Measurements from ENCODE around the gene SLC13A4.

- TF ChIP-seq CTCF (conservative IDR thresholded peaks at IDR 0.05; ENCODE audit: low read length) (no peak), EZH2phosphoT487 (IDR thresholded peaks at IDR 0.05; ENCODE audit: borderline replicate concordance, low read depth, low read length) (no peak)
Observed at GRCh38 chr7:135726911-135727673, 894 bp downstream of the SLC13A4 start.

Measured in OCI-LY7 (cell line).